HepG2 (cell line): ENCODE data around the gene AP3B1. TPM values are rescaled to one million over a fixed set of nuclear protein-coding genes. Genes with fewer than 3 reads are reported as not detected.
A peak's percentile ranks its signal among the peaks of the same experiment; 100 is the strongest.

Experiments
- ATAC-seq: fragments of 200-7000 bp; cut with Tn5 transposase; 3 replicates; pipeline ENCODE4 v1.9.1; 2020; ENCODE audit warnings: mild to moderate bottlenecking, moderate library complexity
- BruUV-seq: library from RNA; stranded (reverse); fragments of 400-500 nt; replicated peaks from 2 replicates; lab custom pipeline; 2021; lab: Mats Ljungman, UMichigan
- CTCF ChIA-PET: fragments of 300-600 bp; formaldehyde crosslinking; extraction: SDS; loops from one replicate; lab custom pipeline; 2021; ENCODE audit warnings: low total read pairs, inconsistent platforms, low intra/inter-chr PET ratio; lab: Yijun Ruan, JAX
- POLR2A ChIA-PET: fragments of 350-600 bp; sonication (Branson Sonifier 250); formaldehyde crosslinking; loops from one replicate; lab custom pipeline; 2020; ENCODE audit warnings: antibody characterized with exemption, inconsistent platforms; lab: Yijun Ruan, JAX
- DNase-seq: peaks from one replicate; pipeline ENCODE4 v3.0.0-alpha.2; 2015; ENCODE audit warnings: low spot score
- FAIRE-seq: peaks from 3 replicates; lab custom pipeline; 2011; peaks lifted over from hg19 to GRCh38; lab: Jason Lieb, UNC
- H2AFZ ChIP-seq: one replicate; pipeline ENCODE4 v1.6.1; 2011; ENCODE audit warnings: low read length, inconsistent platforms
- H3K27ac ChIP-seq: fragments of 300-600 bp; 3 replicates; pipeline ENCODE4 v1.8.0; 2011; ENCODE audit warnings: mixed run types, mild to moderate bottlenecking, mixed read lengths, low read length, inconsistent platforms; ENCODE audit not compliant: insufficient read depth; ENCODE audit errors: extremely low read length
- H3K27me3 ChIP-seq, 2 experiments: fragments of 200-600 bp in 1 of 2; 2 replicates in 1 of 2; 3 replicates in 1 of 2; pipeline versions ENCODE4 v1.6.0 to v1.8.0; 2011; ENCODE audit warnings: low read length in 2 of 2, mild to moderate bottlenecking in 2 of 2, moderate library complexity in 2 of 2, inconsistent platforms in 1 of 2; ENCODE audit not compliant: insufficient read depth in 2 of 2, control insufficient read depth in 1 of 2
- H3K36me3 ChIP-seq, 2 experiments: fragments of 200-600 bp in 1 of 2; replicated peaks in 1 of 2; 2 replicates in 1 of 2; 3 replicates in 1 of 2; pipeline versions ENCODE4 v1.5.1 to v1.8.0; 2011; ENCODE audit warnings: low read length in 2 of 2, inconsistent platforms in 1 of 2; ENCODE audit not compliant: insufficient read depth in 2 of 2, control insufficient read depth in 1 of 2
- H3K4me1 ChIP-seq: 2 replicates; pipeline ENCODE4 v1.5.1; 2012; ENCODE audit warnings: low read length, inconsistent platforms; ENCODE audit not compliant: insufficient read depth
- H3K4me2 ChIP-seq: 2 replicates; pipeline ENCODE4 v1.6.0; 2011; ENCODE audit warnings: low read depth, low read length, inconsistent platforms
- H3K4me3 ChIP-seq, 3 experiments: fragments of 200-600 bp in 1 of 3; sonication (generic), shearing (Covaris generic) in 1 of 3; replicated peaks in 1 of 3; 2 replicates each; pipeline ENCODE4 v1.5.1; 2011 to 2016; ENCODE audit warnings: low read length in 3 of 3, inconsistent platforms in 2 of 3, low read depth in 2 of 3, mild to moderate bottlenecking in 2 of 3, control low read depth in 1 of 3, mixed read lengths in 1 of 3; ENCODE audit not compliant: insufficient read depth in 1 of 3
- H3K79me2 ChIP-seq: one replicate; pipeline ENCODE4 v1.6.1; 2011; ENCODE audit warnings: low read length, inconsistent platforms; ENCODE audit not compliant: insufficient read depth
- H3K9ac ChIP-seq: 2 replicates; pipeline ENCODE4 v1.6.0; 2011; ENCODE audit warnings: mild to moderate bottlenecking, low read depth, low read length, inconsistent platforms; ENCODE audit not compliant: insufficient read depth
- H3K9me3 ChIP-seq: 2 replicates; pipeline ENCODE4 v1.5.1; 2012; ENCODE audit warnings: mild to moderate bottlenecking, low read length
- H4K20me1 ChIP-seq: 2 replicates; pipeline ENCODE4 v1.6.0; 2011; ENCODE audit warnings: inconsistent platforms, mild to moderate bottlenecking, low read length, moderate library complexity; ENCODE audit not compliant: insufficient read depth
- HOXA9 ChIP-seq: sonication (generic); formaldehyde crosslinking; IDR thresholded peaks from 2 replicates; pipeline ENCODE4 v1.8.1; 2022; ENCODE audit warnings: missing genetic modification reagents, mild to moderate bottlenecking, moderate library complexity, borderline replicate concordance
- NR2F2 ChIP-seq: IDR thresholded peaks from 2 replicates; pipeline ENCODE4 v1.6.1; 2012; ENCODE audit warnings: low read depth, inconsistent platforms, borderline replicate concordance
- RAD51 ChIP-seq: fragments of 450-650 bp; IDR thresholded peaks from 2 replicates; pipeline ENCODE4 v1.6.1; 2016; ENCODE audit warnings: borderline replicate concordance
- RBFOX2 ChIP-seq: fragments of 200-400 bp; formaldehyde crosslinking; IDR thresholded peaks from 2 replicates; pipeline ENCODE4 v1.6.1; 2017; ENCODE audit warnings: low read depth, mild to moderate bottlenecking, low read length
- RBM22 ChIP-seq: fragments of 200-400 bp; formaldehyde crosslinking; optimal IDR thresholded peaks from 2 replicates; pipeline ENCODE3; 2017; ENCODE audit warnings: mild to moderate bottlenecking, low read length, moderate library complexity
- SMARCE1 ChIP-seq: fragments of 450-650 bp; IDR thresholded peaks from 2 replicates; pipeline ENCODE4 v1.6.1; 2017; ENCODE audit warnings: borderline replicate concordance
- U2AF1 ChIP-seq: fragments of 200-400 bp; formaldehyde crosslinking; optimal IDR thresholded peaks from 2 replicates; pipeline ENCODE3; 2017; ENCODE audit warnings: mild to moderate bottlenecking, low read depth, low read length
- ZNF672 ChIP-seq: sonication (generic); formaldehyde crosslinking; IDR thresholded peaks from 2 replicates; pipeline ENCODE4 v1.8.1; 2022; ENCODE audit warnings: missing genetic modification reagents
- WGBS: methylation state at CpG from one replicate; pipeline ENCODE4 v1.1.6; 2017; ENCODE audit warnings: low lambda C conversion rate; 5-methylcytosine and 5-hydroxymethylcytosine counted together
- in situ Hi-C: cut with HindIII; loops from 2 replicates; pipeline ENCODE4 v1.10.0; 2017; ENCODE audit warnings: low pct_unique_long_range_greater_than_20kb; ENCODE audit not compliant: extremely low pct_ligation_motif_present
- intact Hi-C: fragments of 100-400 bp; cut with micrococcal nuclease; formaldehyde crosslinking; loops from one replicate; pipeline ENCODE4 v1.10.0; 2022; ENCODE audit not compliant: unreplicated experiment
- polyA plus RNA-seq, 8 experiments: library from polyadenylated mRNA; depleted of rRNA in 3 of 8; stranded (reverse) in 7 of 8; unstranded in 1 of 8; fragments of >200 nt; fragmentation: Illumina TruSeq in 4 of 8; extraction: Trizol in 4 of 8; gene quantifications; 2 replicates each; pipeline versions ENCODE4 v1.2.1 to v1.2.3, GENCODE V29; 2011 to 2016; ENCODE audit warnings: low read depth in 4 of 8, missing spikeins in 1 of 8, mixed read lengths in 1 of 8; ENCODE audit not compliant: insufficient read depth in 1 of 8
- total RNA-seq, 5 experiments: library from RNA; depleted of rRNA; stranded (reverse); fragments of >200 nt; fragmentation: Illumina TruSeq; extraction: Trizol; gene quantifications; 2 replicates each; pipeline ENCODE4 v1.2.3, GENCODE V29; 2016; ENCODE audit warnings: low read depth in 1 of 5

AP3B1 gene
- total and polyA plus RNA-seq, 2 of the 13 experiments (the other 11 are each of a cell fraction or from before 2014, with no cell fraction given) = 37.7 to 51.2 TPM

GRCh38 chr5:77991084-77991483 lies 303.4 kb downstream of the AP3B1 start:
- peaks cover 5% of the 10 kb centered on the region for H3K4me1 ChIP-seq
- WGBS = 87% methylated on average over 5 of the region's 5 CpGs
- H3K27me3 ChIP-seq = no peaks in the 10 kb centered on the region
- FAIRE-seq = no peak
- BruUV-seq = no TSS peak
- H3K4me3 ChIP-seq = no peak overlapping the region
- ChIA-PET CTCF (no interaction called here), POLR2A (no interaction called here)
- no peaks in the 10 kb centered on the region for H3K9me3 ChIP-seq
- H4K20me1 ChIP-seq = no peaks in the 10 kb centered on the region
- no peak for DNase-seq
- no peak overlapping the region for H3K27ac ChIP-seq
- in situ Hi-C loops = loop anchor here (25.0 kb wide), 1 partner anchor 429 kb away; no protein-coding TSS in a partner anchor
- no peaks in the 10 kb centered on the region; a peak in 1 of 5 replicates for H3K36me3 ChIP-seq
- TF ChIP-seq RBM22 (peak; percentile 22), HOXA9 (CRISPR knock-in tag) (no peak)
- no peak overlapping the region for H3K4me2 ChIP-seq
- peak; percentile 23; the same call in 1 of the 3 replicates for ATAC-seq
- no peak overlapping the region for H3K9ac ChIP-seq
- intact Hi-C loops = no loop called here
- no peak overlapping the region for H2AFZ ChIP-seq
- no peaks in the 10 kb centered on the region for H3K79me2 ChIP-seq

DNA sequence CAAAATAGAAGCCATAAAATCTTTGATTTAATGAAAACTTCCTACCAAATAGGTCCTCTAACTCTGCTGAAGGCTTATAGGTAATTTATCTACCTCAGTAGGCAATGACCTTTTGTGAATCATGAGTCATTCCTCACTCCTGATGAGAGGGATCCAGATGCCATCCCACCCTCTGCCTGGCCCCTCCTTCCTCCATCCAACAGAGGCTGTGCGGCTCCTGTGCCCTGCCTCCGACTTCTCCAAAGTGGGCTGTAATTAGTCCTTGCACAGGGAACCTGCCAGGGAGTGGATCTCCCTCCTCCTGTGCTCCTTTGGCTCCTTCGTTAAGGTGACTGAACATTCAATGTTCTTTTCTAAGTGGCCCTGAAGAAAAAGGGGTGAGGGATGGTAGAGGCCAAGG lies 304.5 kb downstream of the AP3B1 start:
- FAIRE-seq (no peak), ATAC-seq (no peak), DNase-seq (no peak)
- Histone ChIP-seq H2AFZ (no peak overlapping the region), H3K4me1 (peaks cover 16% of the 10 kb centered on the region), H3K4me3 (no peak overlapping the region), H3K9ac (no peak overlapping the region), H4K20me1 (no peaks in the 10 kb centered on the region), H3K27me3 (no peaks in the 10 kb centered on the region), H3K27ac (no peak overlapping the region), H3K4me2 (no peak overlapping the region), H3K36me3 (no peaks in the 10 kb centered on the region; a peak in 1 of 5 replicates), H3K9me3 (no peaks in the 10 kb centered on the region), H3K79me2 (no peaks in the 10 kb centered on the region)
- intact Hi-C loops (no loop called here), in situ Hi-C loops (loop anchor here (25.0 kb wide), 1 partner anchor 428 kb away; no protein-coding TSS in a partner anchor)
- ChIA-PET POLR2A (no interaction called here), CTCF (no interaction called here)
- TF ChIP-seq SMARCE1 (no peak), RBFOX2 (no peak), NR2F2 (no peak), RAD51 (no peak), ZNF672 (no peak), U2AF1 (no peak)
- no TSS peak for BruUV-seq
- 96% methylated on average over 3 of the region's 3 CpGs for WGBS
